DOHH2 (cell line): ENCODE measurements around the gene BAIAP2.

ENCODE experiments used
- CTCF ChIP-seq: fragments of 200-600 bp; sonication (generic); IDR thresholded peaks from one replicate; pipeline ENCODE4 v1.5.1; 2014; ENCODE audit warnings: antibody characterized with exemption, mild to moderate bottlenecking, low read depth, low read length; ENCODE audit not compliant: poor library complexity, severe bottlenecking
- EZH2phosphoT487 ChIP-seq: fragments of 200-600 bp; sonication (generic); IDR thresholded peaks from 2 replicates; pipeline ENCODE4 v1.6.1; 2017; ENCODE audit warnings: borderline replicate concordance, mild to moderate bottlenecking, antibody characterized with exemption, low read length, moderate library complexity, mixed read lengths

GRCh38 chr17:81022344-81022676 is 12.6 kb upstream of the BAIAP2 start:
- no peak for TF ChIP-seq CTCF
- no peak for TF ChIP-seq EZH2phosphoT487
